ENCODE results near the gene FGFBP1. TPM values are rescaled to one million over a fixed set of nuclear protein-coding genes. Genes with fewer than 3 reads are reported as not detected.

The FGFBP1 gene
- total RNA-seq (not detected), polyA plus RNA-seq (under 1 TPM in 1 of 3 donors, not detected in 2; 0.08 TPM)
- long read RNA-seq, donor 1, result 0 reads
- long read RNA-seq, donor 2, partial matches to known transcripts, result 1 of 1 reads
- long read RNA-seq, donor 2, other reads (novel, unspliced or antisense), result 0 of 1 reads

DNA sequence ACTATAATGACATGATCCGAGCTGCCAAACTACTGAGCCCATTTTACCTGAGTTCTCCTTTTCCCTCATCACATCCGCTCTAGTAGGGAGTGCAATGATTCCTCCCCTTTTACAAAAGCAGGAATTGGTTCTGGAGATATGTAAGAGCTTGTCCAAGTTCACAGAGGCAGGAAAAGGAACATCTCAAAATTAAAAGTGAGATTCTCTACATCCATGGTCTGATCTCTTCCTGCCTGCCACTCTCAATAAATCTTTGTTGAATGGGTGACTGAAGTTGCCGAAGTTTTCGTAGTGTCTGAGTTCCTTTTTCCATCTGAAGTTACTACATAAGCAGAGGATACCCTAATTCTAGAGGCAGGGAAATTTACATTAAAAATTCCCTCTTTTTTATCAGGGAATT lies at the start of gene FGFBP1:
TSS of gene FGFBP1 (minus strand) at position 101 of the 400 bp plus-strand sequence. CDS start 2,108 bp downstream, outside the sequence.
- Histone ChIP-seq H3K9me3 (no peaks in the 10 kb centered on the region), H3K4me3 (no peak within 1 kb of the TSS), H3K4me1 (no peaks in the 10 kb centered on the region), H3K27ac (no peak within 1 kb of the TSS), H3K27me3 (ENCODE audit: insufficient read depth in 3 of 3, low read length in 2 of 3) (no peaks in the 10 kb centered on the region), H3K36me3 (ENCODE audit: insufficient read depth in 1 of 2, low read depth in 1 of 2) (no peaks in the 10 kb centered on the region)
- no peak for ATAC-seq
- TF ChIP-seq, protein P1, sequence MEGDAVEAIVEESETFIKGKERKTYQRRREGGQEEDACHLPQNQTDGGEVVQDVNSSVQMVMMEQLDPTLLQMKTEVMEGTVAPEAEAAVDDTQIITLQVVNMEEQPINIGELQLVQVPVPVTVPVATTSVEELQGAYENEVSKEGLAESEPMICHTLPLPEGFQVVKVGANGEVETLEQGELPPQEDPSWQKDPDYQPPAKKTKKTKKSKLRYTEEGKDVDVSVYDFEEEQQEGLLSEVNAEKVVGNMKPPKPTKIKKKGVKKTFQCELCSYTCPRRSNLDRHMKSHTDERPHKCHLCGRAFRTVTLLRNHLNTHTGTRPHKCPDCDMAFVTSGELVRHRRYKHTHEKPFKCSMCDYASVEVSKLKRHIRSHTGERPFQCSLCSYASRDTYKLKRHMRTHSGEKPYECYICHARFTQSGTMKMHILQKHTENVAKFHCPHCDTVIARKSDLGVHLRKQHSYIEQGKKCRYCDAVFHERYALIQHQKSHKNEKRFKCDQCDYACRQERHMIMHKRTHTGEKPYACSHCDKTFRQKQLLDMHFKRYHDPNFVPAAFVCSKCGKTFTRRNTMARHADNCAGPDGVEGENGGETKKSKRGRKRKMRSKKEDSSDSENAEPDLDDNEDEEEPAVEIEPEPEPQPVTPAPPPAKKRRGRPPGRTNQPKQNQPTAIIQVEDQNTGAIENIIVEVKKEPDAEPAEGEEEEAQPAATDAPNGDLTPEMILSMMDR (IDR thresholded peaks at IDR 0.05), result no peak
- intact Hi-C loops (cut with DNase I), result no loop called here
- WGBS, 3 donors, result 76 to 77% (median 77%) methylated on average over 4 of the region's 4 CpGs
- no peak for DNase-seq

DNA sequence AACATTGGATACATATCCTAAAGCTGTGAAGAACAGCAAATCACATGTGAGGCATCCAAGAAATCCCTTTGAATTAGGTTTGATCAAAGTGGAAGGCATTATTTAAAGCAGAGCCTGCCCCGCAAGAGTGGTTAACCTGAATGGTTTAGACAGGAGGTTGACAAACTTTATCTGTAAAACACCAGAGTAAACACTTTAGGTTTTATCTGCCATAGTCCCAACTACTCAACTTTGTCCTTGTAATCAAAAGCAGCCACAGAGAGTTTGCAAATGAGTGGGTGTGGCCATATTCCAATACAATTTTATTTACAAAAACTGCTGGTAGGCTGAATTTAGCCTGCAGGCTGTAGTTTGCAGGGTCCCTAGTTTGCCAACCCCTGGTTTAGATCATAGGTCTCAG lies 49.7 kb upstream of the FGFBP1 start:
- DNase-seq (no peak), ATAC-seq (no peak)
- no peaks in the 10 kb centered on the region for H3K36me3 ChIP-seq (ENCODE audit: insufficient read depth in 1 of 2, low read depth in 1 of 2)
- no peak overlapping the region for H3K4me3 ChIP-seq
- no peaks in the 10 kb centered on the region for H3K27me3 ChIP-seq (ENCODE audit: insufficient read depth in 3 of 3, low read length in 2 of 3)
- no peak overlapping the region for H3K27ac ChIP-seq
- WGBS, 3 donors, result 92 to 100% (median 95%) methylated on average over 1 of the region's 1 CpG
- H3K9me3 ChIP-seq, result no peaks in the 10 kb centered on the region
- TF ChIP-seq, protein P1 (IDR thresholded peaks at IDR 0.05), result no peak
- no peaks in the 10 kb centered on the region for H3K4me1 ChIP-seq
- intact Hi-C loops (cut with DNase I), result no loop called here

DNA sequence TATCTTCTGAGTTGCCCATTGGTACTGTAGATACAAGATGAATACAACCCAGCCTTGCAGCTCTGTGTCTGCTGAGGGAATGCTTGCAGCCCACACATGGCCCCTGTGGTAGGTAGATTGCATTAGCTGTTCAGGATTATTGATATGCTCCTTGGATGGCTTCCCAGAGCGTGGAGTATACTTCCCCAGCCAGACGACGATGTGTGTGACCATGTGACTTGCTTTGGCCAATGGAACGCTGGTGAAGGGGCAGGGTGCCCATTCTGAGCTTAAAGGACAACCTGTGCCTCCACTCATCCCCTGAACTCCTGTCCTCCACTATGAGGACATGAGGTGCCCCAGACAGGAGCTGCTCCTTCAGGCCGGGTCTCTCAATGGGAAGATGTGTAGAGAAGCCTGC lies 48.4 kb upstream of the FGFBP1 start:
- intact Hi-C loops (cut with DNase I), result no loop called here
- no peaks in the 10 kb centered on the region for H3K4me1 ChIP-seq
- TF ChIP-seq, protein P1 (IDR thresholded peaks at IDR 0.05), result no peak
- ATAC-seq (no peak), DNase-seq (no peak)
- H3K4me3 ChIP-seq, result no peak overlapping the region
- no peak overlapping the region for H3K27ac ChIP-seq
- WGBS, 3 donors, result 58 to 66% (median 62%) methylated on average over 5 of the region's 5 CpGs
- no peaks in the 10 kb centered on the region for H3K36me3 ChIP-seq (ENCODE audit: insufficient read depth in 1 of 2, low read depth in 1 of 2)
- no peaks in the 10 kb centered on the region for H3K27me3 ChIP-seq (ENCODE audit: insufficient read depth in 3 of 3, low read length in 2 of 3)
- H3K9me3 ChIP-seq, result no peaks in the 10 kb centered on the region

DNA sequence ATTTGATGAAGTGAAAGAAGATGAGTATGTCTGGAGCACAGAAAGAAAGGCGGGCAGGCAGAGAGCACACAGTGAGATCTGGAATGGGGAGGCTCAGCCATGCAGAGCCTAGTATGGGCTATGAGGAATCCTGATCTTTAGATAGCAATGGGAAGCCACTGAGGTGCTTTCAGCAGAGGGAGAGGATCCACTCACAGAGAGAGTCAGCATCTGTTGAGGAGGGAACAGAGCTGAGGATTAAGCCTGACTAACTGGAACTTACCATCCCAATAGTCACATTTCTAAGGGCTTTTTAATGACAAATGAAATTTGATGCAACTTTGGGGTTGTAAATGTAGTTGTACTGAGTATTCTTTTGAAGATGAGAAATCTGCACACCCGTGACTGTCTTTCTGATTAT lies 45.1 kb upstream of the FGFBP1 start:
- no peak for DNase-seq
- Histone ChIP-seq H3K36me3 (ENCODE audit: insufficient read depth in 1 of 2, low read depth in 1 of 2) (no peaks in the 10 kb centered on the region), H3K9me3 (no peaks in the 10 kb centered on the region), H3K4me1 (no peaks in the 10 kb centered on the region), H3K27me3 (ENCODE audit: insufficient read depth in 3 of 3, low read length in 2 of 3) (no peaks in the 10 kb centered on the region), H3K4me3 (no peak overlapping the region), H3K27ac (no peak overlapping the region)
- 87 to 89% (median 87%) methylated on average over 2 of the region's 2 CpGs for WGBS, 3 donors
- TF ChIP-seq, protein P1 (IDR thresholded peaks at IDR 0.05), result no peak
- intact Hi-C loops (cut with DNase I), result no loop called here
- ATAC-seq, result no peak
